ENCODE results near the gene ATP2B1.

DNA sequence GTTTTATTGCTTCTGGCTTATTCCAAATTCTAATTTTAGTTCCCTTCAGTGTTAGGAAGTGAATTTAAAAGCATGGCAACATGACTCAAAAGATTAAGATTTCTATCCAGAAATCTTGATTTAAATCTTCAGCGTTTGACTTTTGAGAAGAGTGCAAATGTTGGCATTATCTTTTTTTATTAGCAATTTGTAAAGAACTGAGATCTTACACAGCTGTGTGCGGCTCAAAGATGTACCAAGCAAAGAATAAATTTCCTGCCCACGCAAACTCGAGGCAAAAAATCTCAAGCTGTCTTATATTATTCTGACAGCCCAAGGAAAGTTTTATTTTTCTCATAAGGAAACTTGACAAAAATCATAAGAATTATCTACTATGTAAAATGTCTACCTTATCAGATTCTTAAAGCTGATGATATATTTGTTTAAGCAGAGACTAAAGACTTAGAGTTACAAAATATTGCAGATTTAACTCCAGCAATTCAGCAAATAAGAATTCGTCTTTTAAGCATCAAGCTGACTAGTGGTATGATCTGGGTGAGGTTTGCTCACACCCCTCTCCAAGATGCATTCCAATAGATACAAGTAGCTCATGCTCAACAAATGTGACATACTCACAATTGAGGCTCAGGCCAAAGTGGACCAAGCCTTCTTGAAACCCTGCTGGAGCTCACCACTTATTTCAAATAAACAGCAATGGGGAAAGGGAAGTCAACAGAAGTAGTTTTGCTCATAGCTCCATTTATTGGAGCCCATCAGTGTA is 135.4 kb downstream of the ATP2B1 start:
- no peak for TF ChIP-seq KAT7 (CRISPR knock-in tag; IDR thresholded peaks at IDR 0.05; ENCODE audit: borderline replicate concordance)
- no peak for TF ChIP-seq SP1 (IDR thresholded peaks at IDR 0.05)
- TF ChIP-seq SP1 (CRISPR knock-in tag; IDR thresholded peaks at IDR 0.05) = no peak
- TF ChIP-seq ZNF580 (CRISPR knock-in tag; IDR thresholded peaks at IDR 0.05; ENCODE audit: borderline replicate concordance, low read depth) = no peak
- no peak for TF ChIP-seq CTCF (CRISPR knock-in tag; IDR thresholded peaks at IDR 0.05)
